ENCODE measurements around the gene RPL3.

Gene RPL3

GRCh38 chr22:39282645-39283321 lies 36.6 kb downstream of the RPL3 start:
- DNase-seq (ENCODE audit: low spot score) = no peak

- no peak for DNase-seq (ENCODE audit: low spot score)
Measured at GRCh38 chr22:39281126-39281525, 38.3 kb downstream of the RPL3 start.

GRCh38 chr22:39280250-39280649 lies 39.2 kb downstream of the RPL3 start:
- no peak for DNase-seq (ENCODE audit: low spot score)

GRCh38 chr22:39279170-39279850 lies 40.1 kb downstream of the RPL3 start:
- DNase-seq (ENCODE audit: low spot score) = no peak

GRCh38 chr22:39278040-39278439 lies 41.4 kb downstream of the RPL3 start:
- DNase-seq (ENCODE audit: low spot score) = peak; percentile 84

- DNase-seq (ENCODE audit: low spot score) = no peak
Measured at GRCh38 chr22:39277142-39277607, 42.2 kb downstream of the RPL3 start.

- no peak for DNase-seq (ENCODE audit: low spot score)
Measured at GRCh38 chr22:39276440-39277141, 42.8 kb downstream of the RPL3 start.

GRCh38 chr22:39275814-39276439 lies 43.5 kb downstream of the RPL3 start:
- no peak for DNase-seq (ENCODE audit: low spot score)

- DNase-seq (ENCODE audit: low spot score) = no peak
Measured at GRCh38 chr22:39273950-39274887, 45.2 kb downstream of the RPL3 start.

GRCh38 chr22:39270792-39271191 lies 48.6 kb downstream of the RPL3 start:
- no peak for DNase-seq (ENCODE audit: low spot score)

- DNase-seq (ENCODE audit: low spot score) = no peak
Measured at GRCh38 chr22:39270280-39270679, 49.1 kb downstream of the RPL3 start.

- DNase-seq (ENCODE audit: low spot score) = no peak
Measured at GRCh38 chr22:39269095-39269790, 50.2 kb downstream of the RPL3 start.

- DNase-seq (ENCODE audit: low spot score) = no peak
Measured at GRCh38 chr22:39268645-39269044, 50.8 kb downstream of the RPL3 start.

- no peak for DNase-seq (ENCODE audit: low spot score)
Measured at GRCh38 chr22:39267974-39268373, 51.4 kb downstream of the RPL3 start.

- no peak for DNase-seq (ENCODE audit: low spot score)
Measured at GRCh38 chr22:39266398-39267030, 52.9 kb downstream of the RPL3 start.

GRCh38 chr22:39265143-39265886 lies 54.1 kb downstream of the RPL3 start:
- no peak for DNase-seq (ENCODE audit: low spot score)

- DNase-seq (ENCODE audit: low spot score) = no peak
Measured at GRCh38 chr22:39264349-39265038, 54.9 kb downstream of the RPL3 start.

GRCh38 chr22:39263626-39264348 lies 55.6 kb downstream of the RPL3 start:
- DNase-seq (ENCODE audit: low spot score) = no peak
